ENCODE results near the gene DDA1.

The DDA1 gene

GRCh38 chr19:17266026-17266425 is 43.3 kb upstream of the DDA1 start:
- Histone ChIP-seq H3K36me3 (ENCODE audit: insufficient read depth, low read length) (peaks cover 16% of the 10 kb centered on the region), H3K4me1 (ENCODE audit: insufficient read depth, low read length) (peaks cover 19% of the 10 kb centered on the region), H3K27me3 (ENCODE audit: insufficient read depth, low read length, poor library complexity) (no peaks in the 10 kb centered on the region), H2AFZ (ENCODE audit: low read depth, low read length) (no peak overlapping the region), H4K20me1 (ENCODE audit: insufficient read depth, low read length) (no peaks in the 10 kb centered on the region), H3K4me3 (ENCODE audit: low read depth in 1 of 2, low read length in 2 of 2) (no peak overlapping the region), H3K9ac (ENCODE audit: low read depth, low read length) (no peak overlapping the region), H3K79me2 (ENCODE audit: insufficient read depth, low read length) (peaks cover 18% of the 10 kb centered on the region), H3K27ac (ENCODE audit: low read length) (no peak overlapping the region), H3K4me2 (ENCODE audit: insufficient read depth, low read length) (no peak overlapping the region), H3K9me3 (ENCODE audit: insufficient read depth, low read length, severe bottlenecking) (no peaks in the 10 kb centered on the region)
- no peak for DNase-seq
- TF ChIP-seq CTCF (IDR thresholded peaks at IDR 0.05; ENCODE audit: borderline replicate concordance, extremely low read depth, low read length, poor library complexity, severe bottlenecking) (no peak), EZH2 (IDR thresholded peaks at IDR 0.05; ENCODE audit: borderline replicate concordance, low read depth, low read length, severe bottlenecking) (no peak)
- ATAC-seq (ENCODE audit: insufficient read depth, low read depth), result no peak

- H4K20me1 ChIP-seq (ENCODE audit: insufficient read depth, low read length), result no peaks in the 10 kb centered on the region
- H3K27me3 ChIP-seq (ENCODE audit: insufficient read depth, low read length, poor library complexity), result no peaks in the 10 kb centered on the region
- ATAC-seq (ENCODE audit: insufficient read depth, low read depth), result no peak
- no peak for DNase-seq
- peak overlapping the region; percentile 20; the same call in 1 of the 2 replicates for H3K4me2 ChIP-seq (ENCODE audit: insufficient read depth, low read length)
- H3K9ac ChIP-seq (ENCODE audit: low read depth, low read length), result no peak overlapping the region
- TF ChIP-seq EZH2 (IDR thresholded peaks at IDR 0.05; ENCODE audit: borderline replicate concordance, low read depth, low read length, severe bottlenecking) (no peak), CTCF (IDR thresholded peaks at IDR 0.05; ENCODE audit: borderline replicate concordance, extremely low read depth, low read length, poor library complexity, severe bottlenecking) (no peak)
- no peaks in the 10 kb centered on the region for H3K9me3 ChIP-seq (ENCODE audit: insufficient read depth, low read length, severe bottlenecking)
- H2AFZ ChIP-seq (ENCODE audit: low read depth, low read length), result peak overlapping the region; percentile 21
- peaks cover 21% of the 10 kb centered on the region for H3K36me3 ChIP-seq (ENCODE audit: insufficient read depth, low read length)
- H3K4me1 ChIP-seq (ENCODE audit: insufficient read depth, low read length), result peaks cover 18% of the 10 kb centered on the region
- no peak overlapping the region for H3K4me3 ChIP-seq (ENCODE audit: low read depth in 1 of 2, low read length in 2 of 2)
- peaks cover 21% of the 10 kb centered on the region for H3K79me2 ChIP-seq (ENCODE audit: insufficient read depth, low read length)
- H3K27ac ChIP-seq (ENCODE audit: low read length), result no peak overlapping the region
Measured at GRCh38 chr19:17266589-17266974, 42.8 kb upstream of the DDA1 start.

- Histone ChIP-seq H3K9me3 (ENCODE audit: insufficient read depth, low read length, severe bottlenecking) (no peaks in the 10 kb centered on the region), H3K4me2 (ENCODE audit: insufficient read depth, low read length) (peak within 1 kb of the TSS; percentile 95), H3K4me3 (ENCODE audit: low read depth in 1 of 2, low read length in 2 of 2) (peak within 1 kb of the TSS; percentile 75 to 88), H3K79me2 (ENCODE audit: insufficient read depth, low read length) (peaks cover 21% of the 10 kb centered on the region), H3K36me3 (ENCODE audit: insufficient read depth, low read length) (peaks cover 26% of the 10 kb centered on the region), H3K9ac (ENCODE audit: low read depth, low read length) (peak within 1 kb of the TSS; percentile 68), H3K27me3 (ENCODE audit: insufficient read depth, low read length, poor library complexity) (no peaks in the 10 kb centered on the region), H4K20me1 (ENCODE audit: insufficient read depth, low read length) (no peaks in the 10 kb centered on the region), H3K27ac (ENCODE audit: low read length) (peak within 1 kb of the TSS; percentile 80), H3K4me1 (ENCODE audit: insufficient read depth, low read length) (peaks cover 18% of the 10 kb centered on the region), H2AFZ (ENCODE audit: low read depth, low read length) (peak within 1 kb of the TSS; percentile 86)
- peak; percentile 96 for ATAC-seq (ENCODE audit: insufficient read depth, low read depth)
- TF ChIP-seq EZH2 (IDR thresholded peaks at IDR 0.05; ENCODE audit: borderline replicate concordance, low read depth, low read length, severe bottlenecking) (no peak), CTCF (IDR thresholded peaks at IDR 0.05; ENCODE audit: borderline replicate concordance, extremely low read depth, low read length, poor library complexity, severe bottlenecking) (no peak)
- peak; percentile 98 for DNase-seq
Measured at GRCh38 chr19:17266975-17267788, 42.2 kb upstream of the DDA1 start, which contains the start of gene BABAM1. Gene BABAM1, plus strand, starts transcription at chr19:17267443. Its CDS starts 1,364 bp downstream, at chr19:17268807.
